ENCODE data around the gene KCNIP1. TPM values are rescaled to one million over a fixed set of nuclear protein-coding genes. Genes with fewer than 3 reads are reported as not detected.

KCNIP1 gene
- total and polyA plus RNA-seq, 7 donors, result 0.03 TPM; not detected in 6

- Histone ChIP-seq H3K4me3 (no peak overlapping the region), H3K27me3 (ENCODE audit: insufficient read depth in 3 of 3, low read length in 2 of 3) (peaks cover 0 to 39% (median 15%) of the 10 kb centered on the region in 3 donors), H3K4me1 (no peaks in the 10 kb centered on the region), H3K9me3 (no peaks in the 10 kb centered on the region), H3K27ac (no peak overlapping the region), H3K36me3 (ENCODE audit: insufficient read depth in 1 of 2, low read depth in 1 of 2) (no peaks in the 10 kb centered on the region)
- ATAC-seq, result no peak
- DNase-seq, result no peak
- TF ChIP-seq CTCF (IDR thresholded peaks at IDR 0.05), result no peak
- 90 to 100% (median 97%) methylated on average over 2 of the region's 2 CpGs for WGBS, 3 donors
- intact Hi-C loops (cut with DNase I), result no loop called here
Observed at GRCh38 chr5:170501931-170502330, 1.9 kb upstream of the KCNIP1 start.

GRCh38 chr5:170504616-170505266 is 921 bp downstream of the KCNIP1 start:
- intact Hi-C loops (cut with DNase I), result no loop called here
- DNase-seq, result no peak
- Histone ChIP-seq H3K4me1 (no peaks in the 10 kb centered on the region), H3K36me3 (ENCODE audit: insufficient read depth in 1 of 2, low read depth in 1 of 2) (no peaks in the 10 kb centered on the region), H3K4me3 (no peak overlapping the region), H3K9me3 (no peaks in the 10 kb centered on the region), H3K27ac (no peak overlapping the region), H3K27me3 (ENCODE audit: insufficient read depth in 3 of 3, low read length in 2 of 3) (peaks cover 0 to 44% (median 15%) of the 10 kb centered on the region in 3 donors)
- TF ChIP-seq CTCF (IDR thresholded peaks at IDR 0.05), result no peak
- WGBS, 3 donors, result 70 to 73% (median 72%) methylated on average over 23 of the region's 23 CpGs
- no peak for ATAC-seq

- TF ChIP-seq CTCF (IDR thresholded peaks at IDR 0.05), result no peak
- H3K27me3 ChIP-seq (ENCODE audit: insufficient read depth in 3 of 3, low read length in 2 of 3), result peaks cover 0 to 33% (median 12%) of the 10 kb centered on the region in 3 donors
- no peak overlapping the region for H3K27ac ChIP-seq
- 86 to 89% (median 86%) methylated on average over 5 of the region's 5 CpGs for WGBS, 3 donors
- intact Hi-C loops (cut with DNase I), result no loop called here
- H3K4me1 ChIP-seq, result no peaks in the 10 kb centered on the region
- H3K36me3 ChIP-seq (ENCODE audit: insufficient read depth in 1 of 2, low read depth in 1 of 2), result no peaks in the 10 kb centered on the region
- DNase-seq (no peak), ATAC-seq (no peak)
- H3K4me3 ChIP-seq, result no peak overlapping the region
- no peaks in the 10 kb centered on the region for H3K9me3 ChIP-seq
Observed at GRCh38 chr5:170508036-170508435, 4.2 kb downstream of the KCNIP1 start.

GRCh38 chr5:170508660-170509347 is 5.0 kb downstream of the KCNIP1 start:
- H3K36me3 ChIP-seq (ENCODE audit: insufficient read depth in 1 of 2, low read depth in 1 of 2), result no peaks in the 10 kb centered on the region
- H3K27ac ChIP-seq, result no peak overlapping the region
- no peak for DNase-seq
- H3K4me1 ChIP-seq, result no peaks in the 10 kb centered on the region
- no peak for TF ChIP-seq CTCF (IDR thresholded peaks at IDR 0.05)
- intact Hi-C loops (cut with DNase I), result no loop called here
- ATAC-seq, result no peak
- no peak overlapping the region for H3K4me3 ChIP-seq
- no peaks in the 10 kb centered on the region for H3K9me3 ChIP-seq
- 60 to 66% (median 61%) methylated on average over 8 of the region's 8 CpGs for WGBS, 3 donors
- peaks cover 0 to 30% (median 12%) of the 10 kb centered on the region in 3 donors for H3K27me3 ChIP-seq (ENCODE audit: insufficient read depth in 3 of 3, low read length in 2 of 3)

Measured in psoas muscle (tissue), 8 donors.